ENCODE data around the gene PAQR7. TPM values are rescaled to one million over a fixed set of nuclear protein-coding genes. Genes with fewer than 3 reads are reported as not detected.

The PAQR7 gene
- total RNA-seq, 2 experiments from 2014 or later = 1.1 to 1.5 TPM

DNA sequence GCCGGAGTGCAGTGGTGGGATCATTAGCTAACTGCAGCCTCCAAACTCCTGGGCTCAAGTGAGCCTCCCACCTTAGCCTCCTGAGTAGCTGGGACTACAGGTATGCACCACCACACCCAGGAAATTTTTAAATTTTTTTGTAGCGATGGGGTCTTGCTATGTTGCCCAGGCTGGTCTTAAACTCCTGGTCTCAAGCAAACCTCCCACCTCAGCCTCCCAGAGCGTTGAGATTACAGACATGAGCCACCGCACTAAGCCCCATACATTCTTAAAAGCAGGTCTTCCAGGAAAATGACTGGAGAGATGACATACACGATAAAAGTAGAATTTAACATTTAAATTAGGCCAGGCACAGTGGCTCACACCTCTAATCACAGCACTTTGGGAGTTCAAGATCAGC, 42.4 kb downstream of the PAQR7 start:
- H3K27ac ChIP-seq (ENCODE audit: low read depth in 1 of 2, low read length in 2 of 2) = no peak overlapping the region
- peaks cover 19% of the 10 kb centered on the region for H3K4me1 Mint-ChIP-seq (ENCODE audit: low read depth)
- ChIA-PET CTCF (no interaction called here), POLR2A (no interaction called here)
- no peak overlapping the region for H3K4me3 Mint-ChIP-seq
- H3K4me1 ChIP-seq (ENCODE audit: insufficient read depth, low read length) = peaks cover 4% of the 10 kb centered on the region
- no peak overlapping the region for H3K4me3 ChIP-seq (ENCODE audit: low read length)
- no peaks in the 10 kb centered on the region for H3K9me3 ChIP-seq (ENCODE audit: control insufficient read depth in 1 of 2, insufficient read depth in 1 of 2, low read length in 2 of 2)
- intact Hi-C loops (cut with DNase I, micrococcal nuclease) = no loop called here
- peaks cover 58% of the 10 kb centered on the region for H3K36me3 ChIP-seq (ENCODE audit: insufficient read depth, low read length)
- no peaks in the 10 kb centered on the region for H3K27me3 ChIP-seq (ENCODE audit: control insufficient read depth in 1 of 2, insufficient read depth in 2 of 2, low read length in 2 of 2)
- DNase-seq = no peak
- H3K9me3 Mint-ChIP-seq = no peaks in the 10 kb centered on the region
- no peak for ATAC-seq (ENCODE audit: poor library complexity)
- TF ChIP-seq, protein P1, sequence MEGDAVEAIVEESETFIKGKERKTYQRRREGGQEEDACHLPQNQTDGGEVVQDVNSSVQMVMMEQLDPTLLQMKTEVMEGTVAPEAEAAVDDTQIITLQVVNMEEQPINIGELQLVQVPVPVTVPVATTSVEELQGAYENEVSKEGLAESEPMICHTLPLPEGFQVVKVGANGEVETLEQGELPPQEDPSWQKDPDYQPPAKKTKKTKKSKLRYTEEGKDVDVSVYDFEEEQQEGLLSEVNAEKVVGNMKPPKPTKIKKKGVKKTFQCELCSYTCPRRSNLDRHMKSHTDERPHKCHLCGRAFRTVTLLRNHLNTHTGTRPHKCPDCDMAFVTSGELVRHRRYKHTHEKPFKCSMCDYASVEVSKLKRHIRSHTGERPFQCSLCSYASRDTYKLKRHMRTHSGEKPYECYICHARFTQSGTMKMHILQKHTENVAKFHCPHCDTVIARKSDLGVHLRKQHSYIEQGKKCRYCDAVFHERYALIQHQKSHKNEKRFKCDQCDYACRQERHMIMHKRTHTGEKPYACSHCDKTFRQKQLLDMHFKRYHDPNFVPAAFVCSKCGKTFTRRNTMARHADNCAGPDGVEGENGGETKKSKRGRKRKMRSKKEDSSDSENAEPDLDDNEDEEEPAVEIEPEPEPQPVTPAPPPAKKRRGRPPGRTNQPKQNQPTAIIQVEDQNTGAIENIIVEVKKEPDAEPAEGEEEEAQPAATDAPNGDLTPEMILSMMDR (IDR thresholded peaks at IDR 0.05) = no peak
- peaks cover 70% of the 10 kb centered on the region for H3K36me3 Mint-ChIP-seq (ENCODE audit: low read depth)
- no peaks in the 10 kb centered on the region for H3K27me3 Mint-ChIP-seq
- H3K27ac Mint-ChIP-seq = no peak overlapping the region

DNA sequence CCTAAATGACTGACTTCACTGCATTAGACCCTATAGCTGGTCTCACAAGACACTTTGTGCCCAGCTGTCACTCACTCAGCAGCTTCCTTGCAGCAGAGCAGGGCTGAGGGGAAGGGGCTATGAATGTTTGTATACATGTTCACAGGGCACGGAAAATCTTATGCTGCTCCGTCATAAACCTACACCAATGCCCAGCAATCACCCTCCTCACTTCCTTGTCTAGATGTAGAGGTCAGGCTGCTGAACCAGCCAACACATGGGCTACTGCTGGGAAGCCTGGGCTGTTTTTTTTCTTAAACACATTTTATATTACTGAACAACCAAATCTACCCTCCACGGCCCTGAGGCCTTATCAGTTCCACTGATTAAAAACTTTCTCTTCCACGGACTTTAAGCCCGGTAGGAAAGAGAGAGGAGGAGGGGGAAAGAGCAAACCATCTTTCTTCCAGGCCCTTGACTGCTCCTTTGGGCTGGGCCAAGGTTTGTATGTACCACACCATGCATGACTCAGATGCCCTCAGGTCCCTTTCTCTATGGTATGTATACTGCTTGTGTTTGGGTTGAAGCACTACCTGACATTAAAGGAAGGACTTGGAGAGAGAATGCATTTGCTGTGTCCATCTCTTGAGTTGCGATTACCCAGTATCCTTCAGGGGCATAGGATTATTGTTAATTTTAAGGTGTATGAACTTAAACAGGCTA, 43.0 kb downstream of the PAQR7 start:
- POLR2A ChIA-PET = interaction anchor here (0.8 to 4.1 kb wide), 3 partner anchors 8 to 22 kb away, joined by 3 to 43 read pairs (median 3); partner anchors contain the start of gene MTFR1L
- CTCF ChIA-PET = interaction anchor here (1.6 kb wide), 1 partner anchor 63 kb away, joined by 5 read pairs; no protein-coding TSS in a partner anchor
- no peaks in the 10 kb centered on the region for H3K27me3 ChIP-seq (ENCODE audit: control insufficient read depth in 1 of 2, insufficient read depth in 2 of 2, low read length in 2 of 2)
- H3K4me1 ChIP-seq (ENCODE audit: insufficient read depth, low read length) = peaks cover 4% of the 10 kb centered on the region
- H3K36me3 ChIP-seq (ENCODE audit: insufficient read depth, low read length) = peaks cover 65% of the 10 kb centered on the region
- Mint-ChIP-seq H3K9me3 (no peaks in the 10 kb centered on the region), H3K27ac (peak overlapping the region; percentile 57), H3K27me3 (no peaks in the 10 kb centered on the region), H3K4me3 (no peak overlapping the region), H3K4me1 (ENCODE audit: low read depth) (peaks cover 19% of the 10 kb centered on the region), H3K36me3 (ENCODE audit: low read depth) (peaks cover 76% of the 10 kb centered on the region)
- no peak for DNase-seq
- TF ChIP-seq, protein P1 (IDR thresholded peaks at IDR 0.05) = no peak
- no peak for ATAC-seq (ENCODE audit: poor library complexity)
- no peak overlapping the region for H3K4me3 ChIP-seq (ENCODE audit: low read length)
- intact Hi-C loops (cut with DNase I, micrococcal nuclease) = no loop called here
- H3K9me3 ChIP-seq (ENCODE audit: control insufficient read depth in 1 of 2, insufficient read depth in 1 of 2, low read length in 2 of 2) = no peaks in the 10 kb centered on the region
- H3K27ac ChIP-seq (ENCODE audit: low read depth in 1 of 2, low read length in 2 of 2) = no peak overlapping the region

DNA sequence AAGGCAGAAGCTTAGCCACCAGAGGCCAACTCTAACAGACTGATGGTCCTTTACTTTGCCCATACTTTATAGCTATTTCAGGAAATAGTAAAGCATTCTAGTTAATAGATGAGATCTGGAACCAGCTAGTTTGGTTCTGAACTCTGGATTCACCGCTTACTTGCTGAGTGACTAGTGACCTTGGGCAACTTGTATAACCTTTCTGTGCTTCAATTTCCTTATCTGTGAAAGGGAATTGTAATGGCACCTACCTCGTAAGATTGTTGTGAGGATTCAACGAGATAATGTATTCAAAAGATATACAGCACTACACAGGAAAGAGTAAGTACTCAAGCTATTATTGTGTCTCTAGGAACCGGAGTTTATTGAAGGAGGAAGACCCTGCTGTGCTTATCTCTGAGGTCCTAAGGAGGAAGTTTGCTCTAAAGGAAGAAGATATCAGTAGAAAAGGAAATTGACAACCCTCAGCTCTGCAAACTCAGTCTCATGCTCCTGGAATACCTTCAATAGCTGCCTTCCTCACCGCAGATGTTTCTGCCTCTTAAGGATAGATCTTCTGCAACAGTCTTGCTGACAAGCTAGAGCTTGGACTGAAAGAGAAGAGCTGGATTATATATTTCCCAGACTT, 43.8 kb downstream of the PAQR7 start:
- H3K36me3 ChIP-seq (ENCODE audit: insufficient read depth, low read length) = peaks cover 73% of the 10 kb centered on the region

More for the DNA sequence above, 43.8 kb downstream of the PAQR7 start:
- no peaks in the 10 kb centered on the region for H3K27me3 ChIP-seq (ENCODE audit: control insufficient read depth in 1 of 2, insufficient read depth in 2 of 2, low read length in 2 of 2)
- H3K4me1 Mint-ChIP-seq (ENCODE audit: low read depth) = peaks cover 19% of the 10 kb centered on the region
- H3K27ac ChIP-seq (ENCODE audit: low read depth in 1 of 2, low read length in 2 of 2) = no peak overlapping the region
- TF ChIP-seq, protein P1 (IDR thresholded peaks at IDR 0.05) = no peak
- intact Hi-C loops (cut with DNase I, micrococcal nuclease) = no loop called here
- peak overlapping the region; percentile 57 for H3K27ac Mint-ChIP-seq
- ChIA-PET CTCF (interaction anchor here (1.6 kb wide), 1 partner anchor 64 kb away, joined by 5 read pairs; no protein-coding TSS in a partner anchor), POLR2A (interaction anchor here (0.8 to 4.1 kb wide), 3 partner anchors 9 to 22 kb away, joined by 3 to 43 read pairs (median 3); partner anchors contain the start of gene MTFR1L)
- no peak overlapping the region for H3K4me3 ChIP-seq (ENCODE audit: low read length)
- peaks cover 81% of the 10 kb centered on the region for H3K36me3 Mint-ChIP-seq (ENCODE audit: low read depth)
- H3K9me3 Mint-ChIP-seq = no peaks in the 10 kb centered on the region
- no peaks in the 10 kb centered on the region for H3K9me3 ChIP-seq (ENCODE audit: control insufficient read depth in 1 of 2, insufficient read depth in 1 of 2, low read length in 2 of 2)
- peaks cover 6% of the 10 kb centered on the region for H3K4me1 ChIP-seq (ENCODE audit: insufficient read depth, low read length)
- ATAC-seq (ENCODE audit: poor library complexity) = no peak
- H3K27me3 Mint-ChIP-seq = no peaks in the 10 kb centered on the region
- DNase-seq = no peak
- H3K4me3 Mint-ChIP-seq = peak overlapping the region; percentile 13

Measured in CD4-positive, alpha-beta T cell (primary cell).